ENCODE data around the gene GPC1.
"Not testable (repeated sequence)": the region's sequence is repeated elsewhere in the genome, so short reads cannot be mapped to it uniquely, and the experiment has no call there.

The GPC1 gene

GRCh38 chr2:240467149-240467642 is 31.7 kb downstream of the GPC1 start:
- no peak for DNase-seq (ENCODE audit: low read depth)

DNA sequence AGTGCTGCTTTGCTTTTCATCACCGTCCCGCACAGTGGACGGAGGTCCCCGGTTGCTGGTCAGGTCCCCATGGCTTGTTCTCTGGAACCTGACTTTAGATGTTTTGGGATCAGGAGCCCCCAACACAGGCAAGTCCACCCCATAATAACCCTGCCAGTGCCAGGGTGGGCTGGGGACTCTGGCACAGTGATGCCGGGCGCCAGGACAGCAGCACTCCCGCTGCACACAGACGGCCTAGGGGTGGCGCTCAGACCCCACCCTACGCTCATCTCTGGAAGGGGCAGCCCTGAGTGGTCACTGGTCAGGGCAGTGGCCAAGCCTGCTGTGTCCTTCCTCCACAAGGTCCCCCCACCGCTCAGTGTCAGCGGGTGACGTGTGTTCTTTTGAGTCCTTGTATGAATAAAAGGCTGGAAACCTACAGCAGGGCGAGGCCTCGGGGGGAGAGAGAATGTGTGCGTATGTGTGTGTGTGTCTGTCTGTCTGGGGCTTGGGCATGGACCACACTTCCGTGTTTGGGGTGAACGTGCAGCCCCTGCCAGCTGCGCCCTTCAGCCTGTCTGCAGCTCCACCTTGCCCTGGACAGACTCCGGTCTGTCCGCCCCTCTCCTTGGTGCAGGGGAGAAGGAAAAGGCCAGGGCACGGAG is 32.3 kb downstream of the GPC1 start:
- DNase-seq (ENCODE audit: low read depth), result no peak

DNA sequence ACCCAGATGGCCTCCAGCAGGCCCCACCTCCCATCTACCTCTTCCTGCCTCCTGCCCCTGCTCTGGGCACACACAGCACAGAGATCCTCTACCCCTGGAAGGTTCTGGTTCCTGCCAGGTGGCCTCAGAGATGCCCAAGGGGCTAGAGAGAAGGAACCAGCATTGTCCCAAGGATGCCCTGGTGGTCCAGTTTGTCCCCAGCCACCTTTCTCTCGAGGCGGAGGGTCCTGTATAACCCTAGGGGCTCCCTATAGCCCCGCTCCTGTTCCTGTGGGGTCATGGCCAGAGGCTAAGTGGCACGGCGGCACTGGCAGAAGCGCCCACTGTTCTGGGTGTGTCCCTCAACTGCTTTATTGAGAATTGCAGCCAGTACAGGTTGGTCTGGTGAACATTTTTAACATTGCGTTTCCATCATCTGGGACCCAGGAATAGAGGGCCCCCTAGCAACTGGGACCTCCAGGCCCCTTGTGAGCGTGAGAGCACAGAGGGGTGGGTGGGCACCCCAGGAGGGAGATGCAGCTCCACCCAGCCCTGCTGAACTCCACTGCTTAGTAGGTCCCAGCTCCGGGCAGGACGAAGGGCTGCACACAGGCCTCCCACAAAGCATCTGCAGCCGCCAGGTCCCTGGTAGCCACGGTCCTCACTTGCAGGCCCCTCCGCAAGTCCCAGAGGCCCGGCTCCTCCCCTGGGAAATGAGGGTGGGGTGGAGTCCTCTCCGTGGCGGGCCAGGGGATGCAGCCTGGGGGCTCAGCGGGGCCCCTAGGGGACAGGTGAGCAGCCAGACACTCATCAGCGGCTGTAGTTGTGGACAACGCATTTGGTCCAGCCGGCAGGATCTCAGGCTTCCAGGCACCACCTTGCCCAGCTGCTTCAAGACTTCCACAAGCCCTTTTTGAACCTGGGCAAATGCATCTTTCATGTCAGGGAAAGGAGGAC is 33.1 kb downstream of the GPC1 start:
- DNase-seq (ENCODE audit: low read depth), result no peak

DNA sequence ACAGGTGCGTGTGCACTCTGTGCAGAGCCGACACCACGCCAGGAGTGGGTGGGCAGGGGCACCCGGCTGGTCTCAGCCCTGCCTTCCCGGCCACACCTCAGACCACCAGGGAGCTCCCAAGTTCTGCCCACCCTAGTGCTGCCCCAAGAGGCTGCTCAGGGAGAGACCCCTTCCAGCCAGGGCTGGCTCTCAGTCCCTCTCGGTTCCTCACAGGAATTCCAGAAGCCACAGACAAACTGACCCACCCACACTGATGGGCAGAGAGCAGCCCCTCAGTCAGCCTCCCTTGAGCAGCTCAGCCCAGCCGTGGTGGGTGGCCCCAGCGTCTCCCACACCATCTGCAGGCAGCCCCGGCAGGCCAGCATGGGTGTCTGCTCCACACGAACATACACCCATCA is 33.8 kb downstream of the GPC1 start:
- no peak for DNase-seq (ENCODE audit: low read depth)

DNA sequence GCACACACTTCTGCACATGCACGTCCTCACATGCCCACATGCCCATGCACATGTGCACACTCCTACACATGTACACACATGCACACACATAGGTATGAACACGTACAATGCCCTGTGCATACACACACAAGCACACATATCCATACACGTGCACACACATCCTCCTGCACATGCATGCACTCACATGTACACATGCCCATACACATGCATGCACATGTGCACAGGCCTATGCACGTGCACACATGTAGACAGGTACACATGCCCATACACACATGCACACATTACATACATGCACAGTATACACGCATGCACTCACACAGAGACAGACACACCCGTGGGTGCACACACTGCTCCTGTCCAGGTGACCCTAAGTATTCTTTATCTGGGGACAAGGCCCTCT is 34.3 kb downstream of the GPC1 start:
- no peak for DNase-seq (ENCODE audit: low read depth)

- DNase-seq (ENCODE audit: low read depth), result no peak
Measured at GRCh38 chr2:240472078-240472790, 36.8 kb downstream of the GPC1 start.

GRCh38 chr2:240473211-240473610 is 37.7 kb downstream of the GPC1 start:
- DNase-seq (ENCODE audit: low read depth), result no peak

DNA sequence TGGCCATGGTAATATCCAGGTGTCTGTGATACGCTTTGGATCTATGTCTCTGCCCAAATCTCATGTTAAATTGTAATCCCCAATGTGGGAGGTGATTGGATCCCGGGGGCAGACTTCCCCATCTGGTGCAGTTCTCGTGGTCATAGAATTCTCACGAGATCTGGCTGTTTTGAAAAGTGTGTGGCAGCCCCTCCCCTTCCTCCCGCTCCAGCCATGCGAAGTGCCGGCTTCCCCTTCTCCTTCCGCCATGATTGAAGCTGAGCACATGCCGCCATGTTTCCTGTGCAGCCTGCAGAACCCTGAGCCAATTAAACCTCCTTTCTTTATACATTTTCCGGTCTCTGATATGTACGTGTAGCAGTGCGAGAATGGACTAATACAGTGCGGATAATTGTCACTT is 42.5 kb downstream of the GPC1 start:
- DNase-seq (ENCODE audit: low read depth), result no peak

GRCh38 chr2:240478346-240479110 is 43.1 kb downstream of the GPC1 start:
- DNase-seq (ENCODE audit: low read depth), result no peak

DNA sequence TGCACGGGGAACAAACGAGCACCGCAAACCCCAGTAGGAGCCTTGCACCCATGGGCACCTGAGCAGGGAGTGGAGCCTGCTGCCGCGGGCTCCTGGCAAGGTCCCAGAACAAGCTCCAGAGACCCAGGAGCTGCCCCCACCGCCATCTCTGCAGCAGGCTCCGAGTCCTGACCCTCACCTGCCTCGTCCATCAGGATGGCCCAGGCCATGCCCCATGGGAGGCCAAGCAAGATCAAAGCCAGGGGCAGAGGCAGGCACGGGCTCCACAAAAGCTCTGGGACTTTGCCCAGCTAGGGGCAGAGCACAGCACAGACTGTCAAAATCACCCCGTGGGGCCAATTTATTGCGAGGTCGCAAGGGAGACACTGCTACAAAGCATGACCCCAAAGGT is 43.6 kb downstream of the GPC1 start:
- DNase-seq (ENCODE audit: low read depth), result no peak

DNA sequence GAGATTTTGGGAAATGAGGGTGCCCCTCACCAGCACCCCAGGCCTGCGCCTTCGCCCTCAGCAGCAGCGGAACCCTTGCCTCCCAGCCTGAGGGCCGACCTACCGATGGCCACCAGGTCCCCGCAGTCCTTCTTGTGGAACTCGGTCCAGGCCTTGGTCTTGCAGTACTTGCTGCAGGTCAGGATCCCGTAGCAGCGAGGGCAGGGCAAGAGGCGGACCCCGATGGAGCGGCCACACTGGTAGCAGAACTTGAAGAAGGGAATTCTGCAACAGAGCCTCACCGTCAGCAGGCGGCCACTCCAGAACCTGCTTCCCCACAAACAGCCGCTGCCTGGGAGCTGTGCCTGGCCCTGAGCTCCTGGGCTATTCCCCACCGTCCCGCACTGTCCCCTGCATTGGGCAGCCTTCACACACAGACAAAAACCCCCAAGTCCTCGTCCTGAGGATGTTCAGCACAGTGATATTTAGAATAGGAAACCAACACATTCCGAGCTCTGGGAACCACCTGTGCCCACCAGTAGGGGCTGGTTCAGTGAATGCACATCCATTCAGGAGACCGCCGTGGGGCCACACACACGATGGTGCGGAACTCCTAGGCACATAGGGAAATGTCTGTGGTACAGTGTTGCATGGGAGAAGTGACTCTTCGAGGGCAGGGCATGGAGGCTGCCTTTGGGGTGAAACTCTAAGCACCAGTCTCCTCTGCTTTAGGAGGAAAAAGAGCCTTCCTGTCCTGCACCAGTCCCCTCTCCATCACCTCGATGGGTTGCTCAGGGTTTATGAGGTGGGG is 45.6 kb downstream of the GPC1 start:
- DNase-seq (ENCODE audit: low read depth), result no peak

DNA sequence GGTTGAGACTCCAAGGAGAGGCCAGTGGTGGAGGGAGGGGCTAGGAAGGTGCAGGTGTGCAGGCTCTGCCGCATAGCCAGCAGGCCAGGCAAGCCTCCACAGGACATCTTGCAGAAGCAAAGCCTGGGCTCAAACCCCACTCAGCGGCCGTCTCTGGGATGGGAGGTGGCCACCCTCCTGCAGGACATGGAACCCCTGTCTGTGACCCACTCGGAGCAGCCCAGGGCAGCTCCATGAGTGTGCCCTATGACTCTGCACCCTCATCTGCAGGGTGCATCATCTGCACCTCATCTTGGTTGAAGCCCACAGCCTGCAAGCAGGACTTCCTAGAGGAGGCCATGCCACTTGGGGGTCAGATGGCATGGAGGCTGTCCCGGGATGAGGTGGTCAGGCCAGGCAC is 46.3 kb downstream of the GPC1 start:
- DNase-seq (ENCODE audit: low read depth), result no peak

- no peak for DNase-seq (ENCODE audit: low read depth)
Measured at GRCh38 chr2:240482141-240482540, 46.7 kb downstream of the GPC1 start.

GRCh38 chr2:240491483-240491882 is 56.0 kb downstream of the GPC1 start:
- DNase-seq (ENCODE audit: low read depth), result no peak

GRCh38 chr2:240494194-240494793 is 58.8 kb downstream of the GPC1 start:
- DNase-seq (ENCODE audit: low read depth), result no peak

- not testable (repeated sequence) for DNase-seq (ENCODE audit: low read depth)
Measured at GRCh38 chr2:240494942-240495341, 59.5 kb downstream of the GPC1 start.

- not testable (repeated sequence) for DNase-seq (ENCODE audit: low read depth)
Measured at GRCh38 chr2:240497082-240497481, 61.6 kb downstream of the GPC1 start.

- no peak for DNase-seq (ENCODE audit: low read depth)
Measured at GRCh38 chr2:240498171-240498957, 62.9 kb downstream of the GPC1 start.

DNA sequence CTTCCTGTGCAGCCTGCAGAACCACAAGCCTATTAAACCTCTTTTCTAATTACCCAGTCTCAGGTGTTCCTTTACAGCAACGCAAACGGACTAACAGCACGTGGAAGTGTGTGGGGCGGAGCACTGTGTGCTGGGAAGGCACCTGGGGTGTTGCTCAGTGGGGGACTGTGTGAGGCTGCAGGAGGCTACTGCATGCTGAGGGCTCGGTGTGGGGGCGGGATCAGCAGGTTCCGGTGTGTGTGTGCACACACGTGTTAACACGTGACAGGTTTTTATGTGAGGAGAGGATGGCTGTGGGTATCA is 63.4 kb downstream of the GPC1 start:
- no peak for DNase-seq (ENCODE audit: low read depth)

Data from GM04503 (cell line).